Lower leg skin (tissue), 3 donors: ENCODE measurements around the gene SORCS1.

Experiments
- POLR2A ChIP-seq, 2 donors: fragments of 450-650 bp; IDR thresholded peaks; one replicate each; pipeline ENCODE4 v1.6.1; 2016 to 2017; ENCODE audit warnings: antibody characterized with exemption in 2 of 2, mild to moderate bottlenecking in 1 of 2, moderate library complexity in 1 of 2
- TF ChIP-seq, protein P1 (sequence below), 3 donors: fragments of 450-650 bp; IDR thresholded peaks; one replicate each; pipeline ENCODE4 v1.5.1; 2016; ENCODE audit warnings: antibody characterized with exemption in 3 of 3, mild to moderate bottlenecking in 3 of 3, moderate library complexity in 2 of 3

DNA sequence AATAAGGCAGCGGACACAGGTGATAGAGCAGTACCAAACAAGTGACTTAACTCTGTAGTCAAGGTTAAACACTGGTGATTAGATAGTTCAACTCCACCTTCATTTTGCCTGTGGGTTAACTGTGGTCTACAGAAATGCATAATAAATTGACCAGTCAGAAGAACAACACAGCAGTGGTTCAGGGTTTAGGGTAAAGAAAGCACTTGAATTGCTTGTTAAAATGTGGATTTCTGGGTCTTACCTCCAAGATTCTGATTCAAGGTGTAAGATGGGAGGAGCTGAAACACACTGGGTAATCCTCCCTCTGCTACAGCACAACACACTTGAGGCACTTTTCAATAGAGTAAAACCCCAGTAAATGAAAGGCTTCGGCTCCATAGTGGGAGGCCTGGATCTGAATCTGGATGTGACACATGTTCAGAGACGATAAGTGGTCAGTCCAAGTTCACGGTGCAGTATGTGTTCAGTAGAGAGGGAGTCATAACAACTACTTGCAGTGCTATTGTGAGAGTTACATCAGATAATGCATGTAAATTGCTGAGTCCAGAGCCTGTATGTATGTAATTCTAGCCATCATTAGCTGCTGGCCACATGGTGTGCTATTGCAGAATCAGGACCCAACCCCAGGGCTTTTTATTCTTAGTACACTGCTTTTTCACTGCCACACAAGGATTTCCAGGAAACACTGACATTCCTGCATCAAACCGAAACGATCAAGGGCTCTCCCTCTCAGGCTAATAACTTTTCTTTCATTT lies 141.7 kb downstream of the SORCS1 start:
- TF ChIP-seq, protein P1, sequence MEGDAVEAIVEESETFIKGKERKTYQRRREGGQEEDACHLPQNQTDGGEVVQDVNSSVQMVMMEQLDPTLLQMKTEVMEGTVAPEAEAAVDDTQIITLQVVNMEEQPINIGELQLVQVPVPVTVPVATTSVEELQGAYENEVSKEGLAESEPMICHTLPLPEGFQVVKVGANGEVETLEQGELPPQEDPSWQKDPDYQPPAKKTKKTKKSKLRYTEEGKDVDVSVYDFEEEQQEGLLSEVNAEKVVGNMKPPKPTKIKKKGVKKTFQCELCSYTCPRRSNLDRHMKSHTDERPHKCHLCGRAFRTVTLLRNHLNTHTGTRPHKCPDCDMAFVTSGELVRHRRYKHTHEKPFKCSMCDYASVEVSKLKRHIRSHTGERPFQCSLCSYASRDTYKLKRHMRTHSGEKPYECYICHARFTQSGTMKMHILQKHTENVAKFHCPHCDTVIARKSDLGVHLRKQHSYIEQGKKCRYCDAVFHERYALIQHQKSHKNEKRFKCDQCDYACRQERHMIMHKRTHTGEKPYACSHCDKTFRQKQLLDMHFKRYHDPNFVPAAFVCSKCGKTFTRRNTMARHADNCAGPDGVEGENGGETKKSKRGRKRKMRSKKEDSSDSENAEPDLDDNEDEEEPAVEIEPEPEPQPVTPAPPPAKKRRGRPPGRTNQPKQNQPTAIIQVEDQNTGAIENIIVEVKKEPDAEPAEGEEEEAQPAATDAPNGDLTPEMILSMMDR (IDR thresholded peaks at IDR 0.05): no peak
- no peak for TF ChIP-seq POLR2A (IDR thresholded peaks at IDR 0.05)
